Stimulated activated naive CD8-positive, alpha-beta T cell treated with anti-CD3 and anti-CD28 coated beads, Interleukin-15, Interleukin-2, amounts not matched to agents 100 ng/mL and 50 ng/mL, for 24 hours (primary cell): ENCODE measurements around the gene CPXM2.

Source experiments
- H3K27ac Mint-ChIP-seq: one replicate; pipeline ENCODE4 v1.8.0; 2021; ENCODE audit warnings: mild to moderate bottlenecking, mixed read lengths
- H3K27me3 Mint-ChIP-seq: one replicate; pipeline ENCODE4 v1.8.0; 2021; ENCODE audit warnings: mixed read lengths
- H3K36me3 Mint-ChIP-seq: one replicate; pipeline ENCODE4 v1.8.0; 2021; ENCODE audit warnings: low read depth, mixed read lengths
- H3K4me1 Mint-ChIP-seq: one replicate; pipeline ENCODE4 v1.8.0; 2021; ENCODE audit warnings: low read depth, mixed read lengths
- H3K4me3 Mint-ChIP-seq: one replicate; pipeline ENCODE4 v1.8.0; 2021; ENCODE audit warnings: mild to moderate bottlenecking, mixed read lengths
- H3K9me3 Mint-ChIP-seq: one replicate; pipeline ENCODE4 v1.8.0; 2021; ENCODE audit warnings: mixed read lengths

Gene CPXM2

GRCh38 chr10:123891144-123892071 lies at the start of gene CPXM2:
CPXM2 (minus strand) TSS chr10:123891807; CDS start chr10:123891659, 148 bp downstream.
- H3K27me3 Mint-ChIP-seq = peaks cover 25% of the 10 kb centered on the region

GRCh38 chr10:123939591-123939990 lies 48.0 kb upstream of the CPXM2 start:
- H3K4me3 Mint-ChIP-seq = no peak overlapping the region
- no peaks in the 10 kb centered on the region for H3K4me1 Mint-ChIP-seq

More at GRCh38 chr10:123891144-123892071, at the start of gene CPXM2:
- no peak within 1 kb of the TSS for H3K27ac Mint-ChIP-seq
- no peak within 1 kb of the TSS for H3K4me3 Mint-ChIP-seq
- no peaks in the 10 kb centered on the region for H3K9me3 Mint-ChIP-seq
- no peaks in the 10 kb centered on the region for H3K36me3 Mint-ChIP-seq
- no peaks in the 10 kb centered on the region for H3K4me1 Mint-ChIP-seq

DNA sequence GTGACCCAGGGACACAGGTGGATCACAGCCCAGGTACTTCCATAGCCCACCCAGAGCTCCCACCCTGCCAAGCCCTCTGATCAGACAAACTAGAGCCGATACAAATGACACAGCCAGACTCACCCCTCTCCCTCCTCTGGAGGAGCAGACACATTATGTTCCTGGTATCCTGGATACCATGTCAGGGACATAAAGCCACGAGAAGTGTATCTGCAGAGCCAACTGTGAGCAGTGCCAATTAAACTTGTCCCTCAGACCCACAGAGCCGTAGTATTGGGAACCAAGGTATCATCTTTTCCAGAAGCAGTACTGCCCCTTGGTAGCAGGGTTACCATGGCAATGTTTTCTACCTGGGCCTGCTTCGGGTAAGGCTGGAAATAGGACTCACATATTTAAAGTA lies 47.3 kb upstream of the CPXM2 start:
- Mint-ChIP-seq H3K4me1 (no peaks in the 10 kb centered on the region), H3K27me3 (no peaks in the 10 kb centered on the region)

More at GRCh38 chr10:123939591-123939990, 48.0 kb upstream of the CPXM2 start:
- H3K36me3 Mint-ChIP-seq = no peaks in the 10 kb centered on the region
- no peak overlapping the region for H3K27ac Mint-ChIP-seq
- H3K27me3 Mint-ChIP-seq = no peaks in the 10 kb centered on the region
- H3K9me3 Mint-ChIP-seq = peaks cover 6% of the 10 kb centered on the region

GRCh38 chr10:123936426-123936825 lies 44.8 kb upstream of the CPXM2 start:
- H3K27me3 Mint-ChIP-seq = peaks cover 6% of the 10 kb centered on the region
- peaks cover 11% of the 10 kb centered on the region for H3K9me3 Mint-ChIP-seq
- H3K4me1 Mint-ChIP-seq = no peaks in the 10 kb centered on the region
- no peak overlapping the region for H3K4me3 Mint-ChIP-seq
- H3K27ac Mint-ChIP-seq = no peak overlapping the region
- H3K36me3 Mint-ChIP-seq = no peaks in the 10 kb centered on the region

More for the DNA sequence above, 47.3 kb upstream of the CPXM2 start:
- H3K9me3 Mint-ChIP-seq = peaks cover 6% of the 10 kb centered on the region
- no peak overlapping the region for H3K27ac Mint-ChIP-seq
- H3K4me3 Mint-ChIP-seq = no peak overlapping the region
- H3K36me3 Mint-ChIP-seq = no peaks in the 10 kb centered on the region

- peaks cover 6% of the 10 kb centered on the region for H3K27me3 Mint-ChIP-seq
- no peak overlapping the region for H3K4me3 Mint-ChIP-seq
- H3K27ac Mint-ChIP-seq = no peak overlapping the region
- peaks cover 14% of the 10 kb centered on the region for H3K9me3 Mint-ChIP-seq
- H3K36me3 Mint-ChIP-seq = no peaks in the 10 kb centered on the region
- no peaks in the 10 kb centered on the region for H3K4me1 Mint-ChIP-seq
Measured at GRCh38 chr10:123935680-123936079, 44.1 kb upstream of the CPXM2 start.

- Mint-ChIP-seq H3K27ac (no peak overlapping the region), H3K27me3 (peaks cover 6% of the 10 kb centered on the region), H3K4me3 (no peak overlapping the region), H3K9me3 (peaks cover 14% of the 10 kb centered on the region), H3K4me1 (no peaks in the 10 kb centered on the region), H3K36me3 (no peaks in the 10 kb centered on the region)
Measured at GRCh38 chr10:123934846-123935245, 43.2 kb upstream of the CPXM2 start.

DNA sequence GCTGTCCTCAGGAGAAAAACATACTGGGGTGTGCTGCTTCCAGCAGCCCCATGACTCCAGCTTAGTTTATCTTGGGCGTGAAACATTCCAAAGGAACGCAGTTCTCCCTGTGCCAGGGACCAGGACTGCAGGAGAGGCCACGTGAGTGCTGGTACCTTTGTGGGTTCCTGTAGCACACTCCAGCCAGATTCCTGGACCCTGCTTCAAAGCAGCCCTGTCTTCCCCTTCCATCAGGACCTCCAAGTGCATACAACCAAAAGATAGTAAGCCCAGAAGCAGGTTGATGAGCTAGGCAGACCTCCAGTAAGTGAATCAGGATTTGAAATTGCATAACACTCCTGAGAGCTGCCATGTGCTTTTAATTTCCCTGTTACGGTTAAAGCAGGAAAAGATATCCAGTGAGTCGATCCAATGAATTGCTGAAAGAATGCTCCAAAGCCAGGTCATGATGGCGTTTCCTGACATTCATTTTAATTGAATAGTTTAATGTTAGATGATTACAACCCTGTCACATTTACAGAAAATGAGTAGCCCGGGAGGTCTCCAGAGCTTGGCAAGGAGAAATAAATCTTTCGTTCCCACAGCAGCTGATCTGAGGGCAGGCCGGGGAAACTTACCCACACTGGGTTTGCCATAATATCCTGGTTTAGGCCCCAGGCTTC lies 38.9 kb upstream of the CPXM2 start:
- H3K27ac Mint-ChIP-seq = no peak overlapping the region
- H3K4me3 Mint-ChIP-seq = no peak overlapping the region
- H3K4me1 Mint-ChIP-seq = peaks cover 5% of the 10 kb centered on the region
- peaks cover 9% of the 10 kb centered on the region for H3K9me3 Mint-ChIP-seq
- H3K36me3 Mint-ChIP-seq = no peaks in the 10 kb centered on the region
- peaks cover 15% of the 10 kb centered on the region for H3K27me3 Mint-ChIP-seq

DNA sequence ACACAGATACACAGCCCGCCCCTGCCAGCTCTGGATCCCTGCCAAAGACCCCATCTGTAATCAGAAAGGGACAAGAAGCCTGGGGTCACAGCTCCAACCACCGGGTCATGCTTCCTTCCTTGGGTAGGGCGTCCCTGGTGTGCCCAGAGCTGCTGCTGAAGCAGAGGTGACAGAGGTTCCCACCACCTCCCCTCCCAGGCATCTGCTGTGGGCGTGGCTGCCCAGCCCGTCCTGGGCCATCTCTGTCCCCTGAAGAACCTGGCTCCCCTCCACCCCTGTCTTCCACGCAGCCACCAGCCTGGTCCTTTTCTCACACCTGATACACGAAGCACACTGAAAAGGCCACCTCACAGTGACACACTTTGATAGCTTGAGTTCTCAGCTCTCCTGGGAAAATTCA lies 38.2 kb upstream of the CPXM2 start:
- Mint-ChIP-seq H3K9me3 (peaks cover 9% of the 10 kb centered on the region), H3K27ac (no peak overlapping the region), H3K36me3 (no peaks in the 10 kb centered on the region), H3K4me3 (no peak overlapping the region), H3K4me1 (peaks cover 5% of the 10 kb centered on the region), H3K27me3 (peaks cover 15% of the 10 kb centered on the region)

GRCh38 chr10:123928427-123928826 lies 36.8 kb upstream of the CPXM2 start:
- Mint-ChIP-seq H3K27ac (no peak overlapping the region), H3K36me3 (no peaks in the 10 kb centered on the region), H3K9me3 (peaks cover 9% of the 10 kb centered on the region), H3K4me1 (peaks cover 5% of the 10 kb centered on the region), H3K4me3 (no peak overlapping the region), H3K27me3 (peaks cover 20% of the 10 kb centered on the region)

- Mint-ChIP-seq H3K36me3 (no peaks in the 10 kb centered on the region), H3K9me3 (peaks cover 8% of the 10 kb centered on the region), H3K27me3 (peaks cover 18% of the 10 kb centered on the region), H3K4me1 (peaks cover 5% of the 10 kb centered on the region), H3K4me3 (no peak overlapping the region), H3K27ac (no peak overlapping the region)
Measured at GRCh38 chr10:123926401-123927264, 35.0 kb upstream of the CPXM2 start.

DNA sequence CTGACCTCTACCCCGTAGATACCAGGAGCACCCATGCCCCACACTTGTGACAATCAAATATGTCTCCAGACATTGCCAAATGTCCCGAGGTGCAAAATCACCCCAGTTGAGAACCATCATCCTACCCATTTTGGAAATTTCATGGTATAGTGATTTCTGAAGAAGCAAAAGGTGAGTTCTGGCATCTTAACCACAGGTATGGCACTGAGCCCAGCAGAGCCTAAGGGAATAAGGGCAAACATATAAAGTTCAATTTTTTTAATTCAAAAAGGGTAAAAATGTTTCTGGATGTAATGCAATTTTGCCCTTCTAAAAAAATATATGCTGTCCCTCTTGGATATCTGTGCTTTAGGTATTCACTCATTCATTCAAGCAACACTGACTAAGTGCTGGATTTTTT lies 30.5 kb upstream of the CPXM2 start:
- Mint-ChIP-seq H3K9me3 (peaks cover 14% of the 10 kb centered on the region), H3K27ac (no peak overlapping the region)

GRCh38 chr10:123916775-123917174 lies 25.2 kb upstream of the CPXM2 start:
- Mint-ChIP-seq H3K4me1 (no peaks in the 10 kb centered on the region), H3K27me3 (peaks cover 37% of the 10 kb centered on the region)

More for the DNA sequence above, 30.5 kb upstream of the CPXM2 start:
- H3K4me3 Mint-ChIP-seq = no peak overlapping the region
- peaks cover 5% of the 10 kb centered on the region for H3K4me1 Mint-ChIP-seq
- peaks cover 4% of the 10 kb centered on the region for H3K36me3 Mint-ChIP-seq
- peaks cover 26% of the 10 kb centered on the region for H3K27me3 Mint-ChIP-seq

GRCh38 chr10:123913688-123914268 lies 22.2 kb upstream of the CPXM2 start:
- Mint-ChIP-seq H3K27me3 (peaks cover 34% of the 10 kb centered on the region), H3K9me3 (no peaks in the 10 kb centered on the region), H3K4me1 (no peaks in the 10 kb centered on the region), H3K27ac (no peak overlapping the region), H3K36me3 (no peaks in the 10 kb centered on the region), H3K4me3 (no peak overlapping the region)

More at GRCh38 chr10:123916775-123917174, 25.2 kb upstream of the CPXM2 start:
- Mint-ChIP-seq H3K9me3 (peaks cover 9% of the 10 kb centered on the region), H3K27ac (no peak overlapping the region), H3K4me3 (no peak overlapping the region), H3K36me3 (peaks cover 4% of the 10 kb centered on the region)

- Mint-ChIP-seq H3K9me3 (no peaks in the 10 kb centered on the region), H3K27me3 (peaks cover 41% of the 10 kb centered on the region)
Measured at GRCh38 chr10:123912871-123913270, 21.3 kb upstream of the CPXM2 start.

More at GRCh38 chr10:123912871-123913270, 21.3 kb upstream of the CPXM2 start:
- Mint-ChIP-seq H3K4me3 (no peak overlapping the region), H3K4me1 (no peaks in the 10 kb centered on the region), H3K36me3 (no peaks in the 10 kb centered on the region), H3K27ac (no peak overlapping the region)
